22Rv1 (cell line): ENCODE data around the gene C1orf167.

Experiments used
- CTCF ChIP-seq: fragments of 450-650 bp; IDR thresholded peaks from 2 replicates; pipeline ENCODE4 v1.5.1; 2017; ENCODE audit warnings: mild to moderate bottlenecking
- ZFX ChIP-seq: fragments of 450-650 bp; IDR thresholded peaks from 2 replicates; pipeline ENCODE4 v1.6.1; 2017; ENCODE audit warnings: antibody characterized with exemption, borderline replicate concordance

- TF ChIP-seq CTCF (no peak), ZFX (no peak)
Observed at GRCh38 chr1:11825131-11825530, 63.1 kb downstream of the C1orf167 start.
